ENCODE data around the gene CNNM4.

CNNM4 gene

GRCh38 chr2:96837575-96837974 lies 76.9 kb downstream of the CNNM4 start:
- DNase-seq, result no peak

GRCh38 chr2:96838345-96839292 lies 77.9 kb downstream of the CNNM4 start:
- DNase-seq, result no peak

GRCh38 chr2:96839293-96839874 lies 78.7 kb downstream of the CNNM4 start:
- DNase-seq, result peak in 1 of 3 experiments; percentile 54

GRCh38 chr2:96839875-96840850 lies 79.5 kb downstream of the CNNM4 start:
- no peak for DNase-seq

GRCh38 chr2:96841701-96842495 lies 81.2 kb downstream of the CNNM4 start:
- no peak for DNase-seq

GRCh38 chr2:96842600-96842999 lies 81.9 kb downstream of the CNNM4 start:
- DNase-seq, result no peak

- no peak for DNase-seq
These were observed 83.0 kb downstream of the CNNM4 start, which contains the start of gene ANKRD23 for GRCh38 chr2:96843538-96844268. Gene ANKRD23 (minus strand): TSS chr2:96844021. CDS start chr2:96843992, 29 bp downstream.

GRCh38 chr2:96844405-96844808 lies 83.7 kb downstream of the CNNM4 start:
- DNase-seq, result no peak

- no peak for DNase-seq
These were observed 86.1 kb downstream of the CNNM4 start for GRCh38 chr2:96846825-96847224.

- no peak for DNase-seq
These were observed 86.9 kb downstream of the CNNM4 start for GRCh38 chr2:96847586-96847985.

- no peak for DNase-seq
These were observed 87.6 kb downstream of the CNNM4 start for GRCh38 chr2:96848264-96848663.

GRCh38 chr2:96852667-96853066 lies 92.0 kb downstream of the CNNM4 start:
- DNase-seq, result no peak

GRCh38 chr2:96853321-96853720 lies 92.6 kb downstream of the CNNM4 start:
- no peak for DNase-seq

- DNase-seq, result peak; percentile 58 to 78 (median 72)
These were observed 96.3 kb downstream of the CNNM4 start for GRCh38 chr2:96856776-96857666.

GRCh38 chr2:96857667-96858372 lies 97.1 kb downstream of the CNNM4 start, which contains the start of gene ANKRD39:
Gene ANKRD39 (minus strand): TSS chr2:96858016. CDS start chr2:96857987, 29 bp downstream.
- DNase-seq, result peak; percentile 98 to 99 (median 99)

- no peak for DNase-seq
These were observed 98.5 kb downstream of the CNNM4 start for GRCh38 chr2:96859099-96859649.

GRCh38 chr2:96859681-96860064 lies 99.0 kb downstream of the CNNM4 start:
- DNase-seq, result no peak

GRCh38 chr2:96860065-96861029 lies 99.6 kb downstream of the CNNM4 start:
- DNase-seq, result no peak
